Endothelial cell of umbilical vein (primary cell): Measurements from ENCODE around the gene PCNX1.

Source experiments
- CTCF ChIP-seq, 2 donors: IDR thresholded peaks; 1 replicate in 1 of 2; 2 replicates in 1 of 2; pipeline ENCODE4 v1.5.1; 2011; ENCODE audit warnings: low read length in 2 of 2, mild to moderate bottlenecking in 2 of 2, moderate library complexity in 2 of 2, control low read depth in 1 of 2, inconsistent platforms in 1 of 2, low read depth in 1 of 2; ENCODE audit not compliant: insufficient read depth in 1 of 2; ENCODE audit errors: extremely low read depth in 1 of 2
- POLR2A ChIP-seq: IDR thresholded peaks from 2 replicates; pipeline ENCODE4 v1.6.1; 2012; ENCODE audit warnings: low read depth, mild to moderate bottlenecking, control low read depth, low read length
- POLR2AphosphoS5 ChIP-seq: IDR thresholded peaks from 2 replicates; pipeline ENCODE4 v1.6.1; 2012; ENCODE audit warnings: low read depth, mild to moderate bottlenecking, control low read depth, low read length, moderate library complexity; ENCODE audit not compliant: insufficient read depth

DNA sequence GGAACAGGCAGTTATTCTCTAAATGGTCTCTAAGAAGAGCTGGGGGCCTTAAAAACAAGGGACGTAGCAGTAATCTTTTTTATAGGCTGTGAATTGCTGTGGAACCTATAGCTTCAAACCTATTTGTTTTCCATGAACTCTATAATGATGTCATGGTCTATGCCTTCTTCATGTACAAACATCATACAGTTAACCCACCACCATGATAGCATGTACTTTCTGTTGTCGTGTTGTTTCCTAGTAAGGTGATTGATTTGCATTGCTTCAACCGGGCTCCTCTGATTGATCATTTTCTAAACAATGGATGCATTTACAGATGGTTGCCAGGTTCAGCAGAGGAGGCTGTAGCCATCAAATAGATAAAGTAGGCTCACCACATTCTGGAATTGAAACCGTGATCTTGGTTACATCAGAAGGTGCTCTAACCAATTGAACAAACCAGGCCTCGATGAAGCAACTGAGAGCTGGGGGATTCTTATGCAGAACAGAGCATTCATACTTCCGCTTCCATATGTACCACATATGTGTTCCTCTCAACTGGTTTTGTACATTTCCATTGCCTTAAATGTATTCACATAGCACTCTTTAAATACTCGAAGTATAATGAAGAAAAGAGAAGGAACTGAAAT is 25.6 kb upstream of the PCNX1 start:
- TF ChIP-seq POLR2A (no peak), POLR2AphosphoS5 (no peak), CTCF (IDR thresholded peaks at IDR 0.05; ENCODE audit: extremely low read depth in 1 of 2, insufficient read depth in 1 of 2, low read depth in 1 of 2, low read length in 2 of 2) (no peak)
